ENCODE measurements around the gene CYP1B1.
"Not testable (repeated sequence)": the region's sequence is repeated elsewhere in the genome, so short reads cannot be mapped to it uniquely, and the experiment has no call there.

Gene CYP1B1

GRCh38 chr2:38075507-38076151 is at the start of gene CYP1B1:
CYP1B1 (minus strand) TSS chr2:38076151; CDS start chr2:38075388, 763 bp downstream.
- DNase-seq, result peak; percentile 73

GRCh38 chr2:38125007-38125406 is 49.1 kb upstream of the CYP1B1 start:
- DNase-seq, result no peak

GRCh38 chr2:38123911-38124310 is 48.0 kb upstream of the CYP1B1 start:
- no peak for DNase-seq

GRCh38 chr2:38122344-38122743 is 46.4 kb upstream of the CYP1B1 start:
- DNase-seq, result no peak

- DNase-seq, result no peak
These were observed 45.5 kb upstream of the CYP1B1 start for GRCh38 chr2:38121481-38121880.

GRCh38 chr2:38120829-38121228 is 44.9 kb upstream of the CYP1B1 start:
- no peak for DNase-seq

GRCh38 chr2:38120264-38120592 is 44.3 kb upstream of the CYP1B1 start:
- no peak for DNase-seq

- DNase-seq, result no peak
These were observed 40.8 kb upstream of the CYP1B1 start for GRCh38 chr2:38116762-38117161.

GRCh38 chr2:38115216-38116032 is 39.5 kb upstream of the CYP1B1 start:
- peak; percentile 98 for DNase-seq

GRCh38 chr2:38113981-38114708 is 38.2 kb upstream of the CYP1B1 start:
- no peak for DNase-seq

- no peak for DNase-seq
These were observed 37.1 kb upstream of the CYP1B1 start for GRCh38 chr2:38113051-38113450.

- not testable (repeated sequence) for DNase-seq
These were observed 35.4 kb upstream of the CYP1B1 start for GRCh38 chr2:38111350-38111749.

GRCh38 chr2:38109732-38110181 is 33.8 kb upstream of the CYP1B1 start:
- DNase-seq, result peak; percentile 92

GRCh38 chr2:38108907-38109731 is 33.2 kb upstream of the CYP1B1 start:
- peak; percentile 84 for DNase-seq

GRCh38 chr2:38107738-38108410 is 31.9 kb upstream of the CYP1B1 start:
- peak; percentile 87 for DNase-seq

- DNase-seq, result peak; percentile 82
These were observed 30.6 kb upstream of the CYP1B1 start for GRCh38 chr2:38106405-38107094.

GRCh38 chr2:38105922-38106321 is 30.0 kb upstream of the CYP1B1 start:
- peak; percentile 82 for DNase-seq

- DNase-seq, result no peak
These were observed 28.6 kb upstream of the CYP1B1 start for GRCh38 chr2:38104598-38104997.

- no peak for DNase-seq
These were observed 24.4 kb upstream of the CYP1B1 start for GRCh38 chr2:38100328-38100727.

- DNase-seq, result peak; percentile 70
These were observed 23.4 kb upstream of the CYP1B1 start for GRCh38 chr2:38099099-38100028.
